ENCODE data around the gene ROR2. TPM values are rescaled to one million over a fixed set of nuclear protein-coding genes. Genes with fewer than 3 reads are reported as not detected.
"Not testable (repeated sequence)": the region's sequence is repeated elsewhere in the genome, so short reads cannot be mapped to it uniquely, and the experiment has no call there.

The ROR2 gene
- total RNA-seq, 4 donors from 2014 or later, result 0.70 to 9.9 (median 4.1) TPM

DNA sequence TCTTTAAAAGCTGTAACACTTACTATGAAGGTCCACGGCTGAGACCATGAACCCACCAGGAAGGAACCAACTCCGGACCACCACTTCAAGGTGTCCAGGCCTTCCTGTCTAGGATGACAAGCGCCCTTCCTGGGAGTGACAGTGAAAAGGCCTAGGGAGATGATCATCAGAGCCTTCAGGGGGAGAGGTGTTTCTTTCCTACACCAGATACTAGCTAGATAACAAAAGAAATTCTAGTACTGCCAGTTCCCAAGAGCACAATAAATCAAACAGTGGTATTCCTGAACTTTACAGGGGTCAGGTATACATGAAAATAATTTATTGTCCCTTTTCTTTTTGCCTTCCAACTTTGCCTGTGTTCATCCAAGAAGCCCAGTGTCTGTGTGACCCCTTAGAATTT, 432.2 kb downstream of the ROR2 start:
- no peak overlapping the region for H3K27ac ChIP-seq
- H3K4me3 ChIP-seq, result no peak overlapping the region
- H3K27me3 ChIP-seq, result no peaks in the 10 kb centered on the region
- no peak for TF ChIP-seq POLR2A (IDR thresholded peaks at IDR 0.05)
- no peak for TF ChIP-seq CTCF (IDR thresholded peaks at IDR 0.05)
- no peaks in the 10 kb centered on the region for H3K9me3 ChIP-seq
- no peaks in the 10 kb centered on the region for H3K36me3 ChIP-seq
- no peaks in the 10 kb centered on the region for H3K4me1 ChIP-seq
- DNase-seq, result no peak

DNA sequence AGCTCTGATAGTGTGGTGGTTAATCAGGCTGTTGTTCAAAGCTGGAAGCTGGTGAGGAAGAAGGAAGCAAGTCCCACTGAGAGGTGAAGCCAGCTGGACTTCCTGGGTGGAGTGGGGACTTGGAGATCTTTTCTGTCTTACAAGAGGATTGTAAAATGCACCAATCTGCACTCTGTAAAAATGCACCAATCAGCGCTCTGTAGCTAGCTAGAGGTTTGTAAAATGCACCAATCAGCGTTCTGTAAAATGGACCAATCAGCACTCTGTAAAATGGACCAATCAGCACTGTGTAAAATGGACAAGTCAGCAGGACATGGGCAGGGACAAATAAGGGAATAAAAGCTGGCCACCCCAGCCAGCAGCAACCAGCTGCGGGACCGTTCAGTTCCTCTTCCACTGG, 432.7 kb downstream of the ROR2 start:
- not testable (repeated sequence) for H3K36me3 ChIP-seq, H3K27ac ChIP-seq, H3K4me1 ChIP-seq, H3K4me3 ChIP-seq, H3K27me3 ChIP-seq, H3K9me3 ChIP-seq, DNase-seq

DNA sequence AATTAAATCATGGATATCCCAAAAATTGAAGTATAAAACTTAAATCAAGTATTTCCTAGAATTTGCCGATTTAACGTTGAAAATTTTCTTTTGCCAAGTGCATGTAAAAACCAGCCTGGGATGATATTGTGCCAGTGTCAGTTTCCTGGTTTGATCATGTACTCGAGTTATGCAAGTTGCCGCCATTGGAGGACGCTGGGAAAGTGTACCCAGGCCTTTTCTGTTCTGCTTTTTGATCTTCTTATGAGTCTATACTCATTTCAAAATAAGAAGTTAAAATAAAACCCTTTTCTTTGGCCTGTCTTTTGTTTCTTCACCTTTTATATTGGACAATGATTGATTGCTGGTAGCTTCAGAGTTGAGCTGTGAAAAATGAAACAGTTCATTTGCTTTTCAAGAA, 433.3 kb downstream of the ROR2 start:
- H3K4me3 ChIP-seq, result no peak overlapping the region
- H3K27me3 ChIP-seq, result no peaks in the 10 kb centered on the region
- H3K4me1 ChIP-seq, result no peaks in the 10 kb centered on the region
- H3K27ac ChIP-seq, result no peak overlapping the region
- TF ChIP-seq CTCF (IDR thresholded peaks at IDR 0.05) (no peak), POLR2A (IDR thresholded peaks at IDR 0.05) (no peak)
- H3K36me3 ChIP-seq, result no peaks in the 10 kb centered on the region
- no peaks in the 10 kb centered on the region for H3K9me3 ChIP-seq
- DNase-seq, result no peak

- no peaks in the 10 kb centered on the region for H3K9me3 ChIP-seq
- TF ChIP-seq CTCF (IDR thresholded peaks at IDR 0.05) (no peak), POLR2A (IDR thresholded peaks at IDR 0.05) (no peak)
- no peak overlapping the region for H3K4me3 ChIP-seq
- no peak for DNase-seq
- no peaks in the 10 kb centered on the region for H3K27me3 ChIP-seq
- H3K4me1 ChIP-seq, result no peaks in the 10 kb centered on the region
- H3K27ac ChIP-seq, result no peak overlapping the region
- no peaks in the 10 kb centered on the region for H3K36me3 ChIP-seq
These were observed 433.9 kb downstream of the ROR2 start for GRCh38 chr9:91516081-91516480.

DNA sequence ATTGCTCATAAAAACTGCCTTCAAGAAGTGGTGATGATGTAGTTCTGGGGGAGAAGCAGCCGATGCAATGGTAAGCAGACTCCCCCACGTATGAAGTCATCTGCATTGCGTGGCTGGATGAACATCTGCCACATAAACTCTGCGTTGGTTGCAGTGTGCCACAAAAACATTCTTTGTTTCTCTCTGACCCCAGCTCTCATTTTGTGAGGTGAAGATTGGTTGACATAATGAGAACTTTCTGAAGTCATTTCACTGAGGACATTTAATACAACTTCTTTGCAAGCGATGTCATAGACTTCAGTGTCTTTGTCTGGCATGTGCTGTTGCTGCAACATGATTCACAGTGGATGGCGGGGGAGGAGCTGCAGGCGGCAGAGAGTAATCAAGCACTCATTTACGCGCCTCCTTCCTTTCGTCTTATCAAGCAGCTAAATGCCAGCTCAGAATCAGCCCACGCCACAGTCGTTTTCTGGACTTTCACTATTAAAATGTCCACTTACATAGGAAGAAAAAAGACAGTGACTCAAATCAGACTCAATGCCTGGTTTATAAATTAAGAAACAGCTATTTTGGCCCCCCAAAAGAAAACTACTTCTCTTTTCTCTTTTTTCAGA, 434.8 kb downstream of the ROR2 start:
- H3K27ac ChIP-seq, result no peak overlapping the region
- DNase-seq, result peak in 1 of 3 donors; percentile 56

More for the DNA sequence above, 434.8 kb downstream of the ROR2 start:
- Histone ChIP-seq H3K27me3 (no peaks in the 10 kb centered on the region), H3K36me3 (no peaks in the 10 kb centered on the region), H3K4me3 (no peak overlapping the region), H3K9me3 (no peaks in the 10 kb centered on the region), H3K4me1 (no peaks in the 10 kb centered on the region)
- TF ChIP-seq POLR2A (IDR thresholded peaks at IDR 0.05) (no peak), CTCF (IDR thresholded peaks at IDR 0.05) (no peak)

Small RNAs within 50 kb of the gene (small RNA-seq; reads per million reads assigned to genes)
- gene MIR3910-1, result 0 reads per million in 2 donors

Other genes with a start within 250 kb of the ROR2 start
- gene SPTLC1, start 165.2 kb upstream of the ROR2 start, total RNA-seq, result 10 to 100 TPM; 53.6 to 94.6 (median 68.1) TPM

Data from Peyer's patch (tissue), 4 donors.